CD14-positive monocyte (primary cell): ENCODE data around the gene CDK4. TPM values are rescaled to one million over a fixed set of nuclear protein-coding genes. Genes with fewer than 3 reads are reported as not detected.

Source experiments
- DNase-seq, 3 donors: peaks; one replicate each; pipeline ENCODE4 v3.0.0-alpha.2; 2011 to 2022
- H2AFZ ChIP-seq: 2 replicates; pipeline ENCODE4 v1.6.0; 2012; ENCODE audit warnings: mild to moderate bottlenecking, low read depth, low read length, inconsistent platforms; ENCODE audit not compliant: insufficient read depth, poor library complexity, severe bottlenecking
- H3K27ac ChIP-seq, 2 donors: 1 replicate in 1 of 2; 2 replicates in 1 of 2; pipeline ENCODE4 v1.5.1; 2012 to 2013; ENCODE audit warnings: low read length in 2 of 2, control low read depth in 1 of 2, inconsistent platforms in 1 of 2, low read depth in 1 of 2, mild to moderate bottlenecking in 1 of 2
- H3K27me3 ChIP-seq, 2 donors: one replicate each; pipeline versions ENCODE4 v1.6.0 to v1.6.1; 2011 to 2013; ENCODE audit warnings: low read length in 2 of 2; ENCODE audit not compliant: control insufficient read depth in 2 of 2, insufficient read depth in 2 of 2
- H3K36me3 ChIP-seq, 2 donors: replicated peaks in 1 of 2; 1 replicate in 1 of 2; 2 replicates in 1 of 2; pipeline versions ENCODE4 v1.5.1 to v1.6.1; 2012 to 2013; ENCODE audit warnings: low read length in 2 of 2, control low read depth in 1 of 2, inconsistent platforms in 1 of 2, mild to moderate bottlenecking in 1 of 2; ENCODE audit not compliant: insufficient read depth in 2 of 2, control insufficient read depth in 1 of 2
- H3K4me1 ChIP-seq, 2 donors: 1 replicate in 1 of 2; 2 replicates in 1 of 2; pipeline versions ENCODE4 v1.5.1 to v1.6.1; 2012 to 2013; ENCODE audit warnings: low read length in 2 of 2, control low read depth in 1 of 2, inconsistent platforms in 1 of 2, mild to moderate bottlenecking in 1 of 2, moderate library complexity in 1 of 2; ENCODE audit not compliant: insufficient read depth in 2 of 2, control insufficient read depth in 1 of 2
- H3K4me2 ChIP-seq: replicated peaks from 2 replicates; pipeline ENCODE3; 2012; ENCODE audit warnings: low read length, moderate library complexity, mild to moderate bottlenecking; ENCODE audit not compliant: poor library complexity, severe bottlenecking; ENCODE audit errors: extremely low read depth
- H3K4me3 ChIP-seq, 3 experiments: fragments of 200-600 bp in 1 of 3; sonication (generic) in 1 of 3; replicated peaks in 1 of 3; 1 replicate in 2 of 3; 2 replicates in 1 of 3; pipeline ENCODE4 v1.5.1; 2011 to 2013; ENCODE audit warnings: low read length in 3 of 3, mild to moderate bottlenecking in 3 of 3, control low read depth in 2 of 3, low read depth in 2 of 3, inconsistent platforms in 1 of 3, moderate library complexity in 1 of 3
- H3K79me2 ChIP-seq: 2 replicates; pipeline ENCODE4 v1.6.0; 2012; ENCODE audit warnings: mild to moderate bottlenecking, control low read depth, inconsistent platforms, low read length, moderate library complexity; ENCODE audit not compliant: insufficient read depth
- H3K9ac ChIP-seq: 2 replicates; pipeline ENCODE4 v1.6.0; 2017; ENCODE audit warnings: low read length, mild to moderate bottlenecking; ENCODE audit not compliant: insufficient read depth, poor library complexity, severe bottlenecking
- H3K9me3 ChIP-seq, 2 donors: replicated peaks in 1 of 2; 1 replicate in 1 of 2; 2 replicates in 1 of 2; pipeline versions ENCODE4 v1.5.1 to v1.6.1; 2012 to 2013; ENCODE audit warnings: low read length in 2 of 2, control low read depth in 1 of 2; ENCODE audit not compliant: control insufficient read depth in 1 of 2, insufficient read depth in 1 of 2
- H4K20me1 ChIP-seq: 2 replicates; pipeline ENCODE4 v1.6.0; 2012; ENCODE audit warnings: mild to moderate bottlenecking, low read length, control low read depth, moderate library complexity; ENCODE audit not compliant: insufficient read depth
- H3K27ac Mint-ChIP-seq, 7 donors: one replicate each; pipeline ENCODE4 v1.8.0; 2020; ENCODE audit warnings: mild to moderate bottlenecking in 7 of 7, mixed read lengths in 7 of 7, moderate library complexity in 6 of 7, inconsistent platforms in 2 of 7
- H3K27me3 Mint-ChIP-seq, 3 donors: one replicate each; pipeline ENCODE4 v1.8.0; 2021 to 2022; ENCODE audit warnings: low read depth in 3 of 3, mild to moderate bottlenecking in 3 of 3, mixed read lengths in 3 of 3, moderate library complexity in 3 of 3, inconsistent platforms in 1 of 3
- H3K36me3 Mint-ChIP-seq, 2 donors: one replicate each; pipeline ENCODE4 v1.8.0; 2020; ENCODE audit warnings: mixed read lengths in 2 of 2, inconsistent platforms in 1 of 2, mild to moderate bottlenecking in 1 of 2
- H3K4me1 Mint-ChIP-seq: one replicate; pipeline ENCODE4 v1.8.0; 2020; ENCODE audit warnings: mild to moderate bottlenecking, mixed read lengths
- H3K4me3 Mint-ChIP-seq, 2 donors: one replicate each; pipeline ENCODE4 v1.8.0; 2020; ENCODE audit warnings: mild to moderate bottlenecking in 2 of 2, mixed read lengths in 2 of 2, moderate library complexity in 1 of 2
- H3K9me3 Mint-ChIP-seq, 7 donors: one replicate each; pipeline ENCODE4 v1.8.0; 2020 to 2022; ENCODE audit warnings: mixed read lengths in 7 of 7, mild to moderate bottlenecking in 6 of 7, moderate library complexity in 6 of 7, inconsistent platforms in 2 of 7
- WGBS: methylation state at CpG from one replicate; pipeline ENCODE4 v1.1.5; 2013; ENCODE audit warnings: missing lambda C conversion rate; ENCODE audit not compliant: insufficient coverage; 5-methylcytosine and 5-hydroxymethylcytosine counted together
- intact Hi-C, 2 donors: fragments of 100-400 bp; cut with micrococcal nuclease; formaldehyde crosslinking; loops; one replicate each; pipeline versions ENCODE4 v1.15.0 to v1.15.1; 2023
- polyA plus RNA-seq, 3 donors: library from polyadenylated mRNA; depleted of rRNA in 1 of 3; unstranded in 2 of 3; stranded (reverse) in 1 of 3; fragments of 300-500 nt in 2 of 3; fragments of >200 nt in 1 of 3; fragmentation: Illumina TruSeq in 2 of 3; gene quantifications; 1 replicate in 2 of 3; 2 replicates in 1 of 3; pipeline ENCODE4 v1.2.3, GENCODE V29; 2012 to 2021
- TF ChIP-seq, protein P1 (sequence below): fragments of 200-600 bp; IDR thresholded peaks from one replicate; pipeline ENCODE4 v1.8.0; 2022; ENCODE audit warnings: antibody characterized with exemption, mild to moderate bottlenecking

The CDK4 gene
- polyA plus RNA-seq, 3 donors, result 26.2 to 38.4 (median 27.4) TPM

DNA sequence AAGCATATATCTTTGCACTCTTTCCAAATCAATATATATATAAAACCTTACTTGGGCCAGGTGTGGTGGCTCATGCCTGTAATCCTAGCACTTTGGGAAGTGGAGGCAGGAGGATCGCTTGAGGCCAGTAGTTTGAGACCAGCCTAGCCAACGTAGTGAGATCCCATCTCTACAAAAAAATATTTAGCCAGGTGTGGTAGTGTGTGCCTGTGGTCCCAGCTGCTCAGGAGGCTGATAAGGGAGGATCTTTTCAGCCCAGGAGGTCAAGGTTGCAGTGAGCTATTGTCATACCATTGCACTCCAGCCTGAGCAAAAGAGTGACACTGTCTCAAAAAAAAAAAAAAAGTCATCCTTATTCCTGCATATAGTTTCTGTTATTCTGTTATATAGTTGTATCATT is 43.8 kb downstream of the CDK4 start:
- no peaks in the 10 kb centered on the region for H3K4me1 ChIP-seq

DNA sequence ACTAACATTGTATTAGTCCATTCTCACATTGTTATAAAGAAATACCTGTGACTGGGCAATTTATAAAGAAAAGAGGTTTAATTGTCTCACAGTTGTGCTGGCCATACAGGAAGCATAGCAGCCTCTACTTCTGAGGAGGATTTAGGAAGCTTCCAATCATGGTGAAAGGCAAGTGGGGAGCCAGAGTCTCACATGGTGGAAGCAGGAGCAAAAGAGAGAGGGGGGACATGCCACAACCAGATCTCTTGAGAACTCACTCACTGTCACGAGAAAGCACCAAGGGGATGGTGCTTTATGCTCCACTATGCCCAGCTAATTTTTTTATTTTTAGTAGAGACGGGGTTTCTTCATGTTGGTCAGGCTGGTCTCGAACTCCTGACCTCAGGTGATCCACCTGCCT is 44.9 kb downstream of the CDK4 start:
- H3K4me1 Mint-ChIP-seq, result no peaks in the 10 kb centered on the region
- no CpG with 5 or more reads among the region's 3 CpGs for WGBS

More for the DNA sequence above, 43.8 kb downstream of the CDK4 start:
- no peak overlapping the region for H3K27ac ChIP-seq
- H3K27me3 Mint-ChIP-seq, result no peaks in the 10 kb centered on the region
- peaks cover 6% of the 10 kb centered on the region for H3K79me2 ChIP-seq
- no peak overlapping the region for H3K4me3 Mint-ChIP-seq
- no peak overlapping the region for H3K27ac Mint-ChIP-seq
- peaks cover 2 to 8% (median 3%) of the 10 kb centered on the region in 7 donors for H3K9me3 Mint-ChIP-seq
- no peak overlapping the region for H3K4me3 ChIP-seq
- no peak for DNase-seq
- H3K36me3 ChIP-seq, result peaks cover 72 to 95% of the 10 kb centered on the region in 2 donors
- TF ChIP-seq, protein P1, sequence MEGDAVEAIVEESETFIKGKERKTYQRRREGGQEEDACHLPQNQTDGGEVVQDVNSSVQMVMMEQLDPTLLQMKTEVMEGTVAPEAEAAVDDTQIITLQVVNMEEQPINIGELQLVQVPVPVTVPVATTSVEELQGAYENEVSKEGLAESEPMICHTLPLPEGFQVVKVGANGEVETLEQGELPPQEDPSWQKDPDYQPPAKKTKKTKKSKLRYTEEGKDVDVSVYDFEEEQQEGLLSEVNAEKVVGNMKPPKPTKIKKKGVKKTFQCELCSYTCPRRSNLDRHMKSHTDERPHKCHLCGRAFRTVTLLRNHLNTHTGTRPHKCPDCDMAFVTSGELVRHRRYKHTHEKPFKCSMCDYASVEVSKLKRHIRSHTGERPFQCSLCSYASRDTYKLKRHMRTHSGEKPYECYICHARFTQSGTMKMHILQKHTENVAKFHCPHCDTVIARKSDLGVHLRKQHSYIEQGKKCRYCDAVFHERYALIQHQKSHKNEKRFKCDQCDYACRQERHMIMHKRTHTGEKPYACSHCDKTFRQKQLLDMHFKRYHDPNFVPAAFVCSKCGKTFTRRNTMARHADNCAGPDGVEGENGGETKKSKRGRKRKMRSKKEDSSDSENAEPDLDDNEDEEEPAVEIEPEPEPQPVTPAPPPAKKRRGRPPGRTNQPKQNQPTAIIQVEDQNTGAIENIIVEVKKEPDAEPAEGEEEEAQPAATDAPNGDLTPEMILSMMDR, result no peak
- H2AFZ ChIP-seq, result no peak overlapping the region
- no CpG with 5 or more reads among the region's 2 CpGs for WGBS
- intact Hi-C loops, result no loop called here
- peaks cover 4 to 10% of the 10 kb centered on the region in 2 donors for H3K9me3 ChIP-seq
- H4K20me1 ChIP-seq, result peaks cover 60% of the 10 kb centered on the region
- H3K4me2 ChIP-seq, result no peak overlapping the region
- no peak overlapping the region for H3K9ac ChIP-seq
- H3K4me1 Mint-ChIP-seq, result no peaks in the 10 kb centered on the region
- H3K27me3 ChIP-seq, result no peaks in the 10 kb centered on the region
- H3K36me3 Mint-ChIP-seq, result peaks cover 66 to 91% of the 10 kb centered on the region in 2 donors

More for the DNA sequence above, 44.9 kb downstream of the CDK4 start:
- Histone ChIP-seq H3K4me2 (no peak overlapping the region), H3K79me2 (peaks cover 4% of the 10 kb centered on the region), H3K9ac (no peak overlapping the region), H3K36me3 (peaks cover 71 to 96% of the 10 kb centered on the region in 2 donors), H3K27ac (no peak overlapping the region), H4K20me1 (peaks cover 59% of the 10 kb centered on the region), H3K27me3 (no peaks in the 10 kb centered on the region), H3K4me1 (no peaks in the 10 kb centered on the region), H2AFZ (no peak overlapping the region), H3K4me3 (no peak overlapping the region), H3K9me3 (peaks cover 9 to 15% of the 10 kb centered on the region in 2 donors)
- Mint-ChIP-seq H3K4me3 (no peak overlapping the region), H3K27me3 (peaks cover 0 to 3% (median 0%) of the 10 kb centered on the region in 3 donors), H3K27ac (no peak overlapping the region), H3K9me3 (peaks cover 7 to 14% (median 9%) of the 10 kb centered on the region in 7 donors), H3K36me3 (peaks cover 72 to 92% of the 10 kb centered on the region in 2 donors)
- no peak for DNase-seq
- intact Hi-C loops, result no loop called here
- TF ChIP-seq, protein P1, result no peak
